ENCODE results near the gene TBL1Y.
A peak's percentile ranks its signal among the peaks of the same experiment; 100 is the strongest.
"Not testable (repeated sequence)": the region's sequence is repeated elsewhere in the genome, so short reads cannot be mapped to it uniquely, and the experiment has no call there.

Gene TBL1Y

GRCh38 chrY:6974971-6975370 lies 64.5 kb downstream of the TBL1Y start:
- no peak for DNase-seq

DNA sequence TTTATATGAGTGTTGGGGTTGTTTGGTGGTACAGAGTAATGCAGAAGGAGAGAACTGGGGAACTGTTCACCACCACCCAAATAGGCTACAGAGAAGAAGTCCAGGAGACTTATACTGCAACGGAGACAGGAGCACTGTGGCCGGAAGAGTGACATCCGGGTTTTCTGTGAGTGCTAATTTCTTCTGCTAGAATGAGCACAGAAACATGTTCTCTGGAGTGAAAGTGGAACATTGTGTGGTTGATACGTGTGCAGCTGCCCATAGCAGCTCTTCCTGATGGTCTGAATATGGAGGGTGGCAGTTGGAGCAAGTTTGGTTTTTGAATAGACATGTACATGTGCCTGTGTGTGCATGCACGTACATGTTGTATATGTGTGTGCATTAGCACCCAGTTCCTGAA lies 67.3 kb downstream of the TBL1Y start:
- DNase-seq, result no peak

GRCh38 chrY:6983221-6983620 lies 72.7 kb downstream of the TBL1Y start:
- no peak for DNase-seq

DNA sequence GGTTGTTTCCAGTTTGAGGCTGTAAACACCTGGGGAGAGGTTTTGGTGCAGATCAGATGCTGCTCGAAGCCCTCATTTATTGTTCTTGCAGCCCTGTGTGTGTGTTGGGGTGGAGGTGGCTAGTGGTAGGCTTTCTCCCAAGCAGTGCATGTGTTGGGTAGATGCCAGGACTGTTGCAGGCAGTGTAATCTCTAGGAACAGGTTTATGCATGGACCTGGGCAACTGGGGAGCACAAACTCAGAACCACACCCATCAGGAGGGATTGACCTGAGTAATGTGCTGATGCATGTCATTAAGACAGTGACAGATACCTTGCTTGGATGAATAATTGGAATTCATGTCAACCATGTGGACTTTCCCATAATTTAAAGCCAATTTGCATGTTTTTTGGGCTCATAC lies 77.3 kb downstream of the TBL1Y start:
- no peak for DNase-seq

DNA sequence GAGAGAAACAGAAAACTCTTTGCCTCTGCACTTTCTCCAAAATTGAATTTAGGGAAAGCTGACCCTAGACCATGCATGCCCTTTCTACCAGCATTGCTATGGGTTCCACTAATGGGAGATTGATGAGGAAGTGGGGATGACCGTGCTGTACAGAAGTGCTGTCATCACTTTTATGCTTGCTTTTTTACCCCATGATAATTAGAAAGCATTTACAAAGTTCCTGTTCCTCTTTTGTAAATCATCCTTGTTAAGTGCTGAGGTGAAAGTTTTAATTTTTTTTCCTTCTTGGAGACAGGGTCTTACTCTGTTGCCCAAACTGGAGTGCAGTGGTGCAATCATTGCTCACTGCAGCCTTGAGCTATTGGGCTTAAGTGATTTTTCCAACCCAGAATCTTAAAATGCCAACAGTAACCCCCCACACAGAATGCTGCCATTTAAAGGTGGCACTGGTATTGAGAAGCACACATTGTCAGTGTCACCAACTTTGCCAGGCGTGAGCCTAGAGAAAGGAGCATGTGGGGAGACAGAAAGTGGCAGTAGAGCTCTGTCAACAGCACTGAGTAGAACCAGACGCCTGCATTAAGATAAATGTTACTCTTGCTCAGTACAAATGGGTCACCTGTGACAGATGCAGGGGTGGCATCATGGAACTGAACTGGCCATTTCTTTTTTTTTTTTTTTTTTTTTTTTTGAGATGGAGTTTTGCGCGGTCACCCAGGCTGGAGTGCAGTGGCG lies 79.6 kb downstream of the TBL1Y start:
- no peak for DNase-seq

DNA sequence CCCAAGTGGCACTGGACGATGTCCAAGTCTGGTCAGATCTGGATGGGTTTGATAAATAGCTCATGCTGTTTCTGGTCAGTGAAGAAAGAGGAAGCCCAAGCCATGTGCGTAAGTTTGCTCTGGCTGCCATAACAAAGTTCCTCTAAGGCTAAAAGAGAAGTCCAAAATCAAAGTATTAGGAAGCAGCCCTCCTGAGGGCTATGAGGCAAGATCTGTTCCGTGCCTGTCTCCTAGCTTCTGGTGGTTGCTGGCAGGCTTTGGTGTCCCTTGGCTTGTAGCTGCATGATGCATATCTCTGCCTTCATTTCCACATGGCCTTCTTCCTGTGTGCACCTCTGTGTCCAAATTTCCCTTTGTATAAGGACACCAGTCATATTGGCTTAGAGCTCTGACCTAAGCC lies 81.5 kb downstream of the TBL1Y start:
- DNase-seq, result no peak

DNA sequence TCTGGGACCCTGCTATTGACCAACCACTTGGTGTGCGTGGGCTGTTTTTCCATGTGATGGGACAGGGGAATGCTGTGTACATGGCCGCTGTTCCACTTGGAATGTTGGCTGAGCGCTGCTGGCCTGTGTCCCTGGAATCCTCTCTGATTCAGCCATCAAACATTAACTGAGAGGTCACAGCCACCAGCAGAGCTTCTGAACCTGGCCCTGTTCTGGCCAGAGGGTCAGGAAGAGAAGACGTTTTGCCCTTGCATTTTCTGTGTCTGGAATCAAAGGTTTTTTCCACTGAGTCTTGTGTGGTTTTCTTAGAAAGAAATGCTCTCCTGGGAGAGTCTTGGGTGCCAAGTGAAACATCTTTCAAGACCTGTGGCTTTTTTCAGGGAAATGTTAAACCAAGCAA lies 85.5 kb downstream of the TBL1Y start:
- no peak for DNase-seq

GRCh38 chrY:6997503-6998066 lies 87.1 kb downstream of the TBL1Y start:
- DNase-seq, result no peak

- no peak for DNase-seq
These were observed 89.4 kb downstream of the TBL1Y start for GRCh38 chrY:6999905-7000304.

GRCh38 chrY:7002581-7002980 lies 92.1 kb downstream of the TBL1Y start:
- no peak for DNase-seq

DNA sequence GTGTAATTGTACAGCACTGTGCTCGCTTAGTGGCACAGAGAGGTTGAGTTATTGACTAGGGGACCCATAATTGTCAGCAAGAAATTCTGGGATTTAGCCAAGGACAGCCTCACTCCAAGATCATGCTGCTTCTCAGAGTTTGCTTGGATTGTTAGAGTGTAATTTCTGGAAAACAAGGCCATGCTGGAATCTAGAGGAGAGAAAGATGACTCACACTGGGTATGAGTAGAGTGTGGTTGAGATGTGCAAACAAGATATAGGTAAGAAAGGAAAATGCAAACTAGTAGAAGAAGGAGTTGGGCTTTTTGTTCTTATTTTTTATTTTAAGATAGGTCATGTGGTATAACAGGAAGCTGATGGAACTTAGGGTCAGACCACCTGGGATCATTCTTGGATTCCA lies 97.4 kb downstream of the TBL1Y start:
- no peak for DNase-seq

- DNase-seq, result no peak
These were observed 98.3 kb downstream of the TBL1Y start for GRCh38 chrY:7008578-7009355.

DNA sequence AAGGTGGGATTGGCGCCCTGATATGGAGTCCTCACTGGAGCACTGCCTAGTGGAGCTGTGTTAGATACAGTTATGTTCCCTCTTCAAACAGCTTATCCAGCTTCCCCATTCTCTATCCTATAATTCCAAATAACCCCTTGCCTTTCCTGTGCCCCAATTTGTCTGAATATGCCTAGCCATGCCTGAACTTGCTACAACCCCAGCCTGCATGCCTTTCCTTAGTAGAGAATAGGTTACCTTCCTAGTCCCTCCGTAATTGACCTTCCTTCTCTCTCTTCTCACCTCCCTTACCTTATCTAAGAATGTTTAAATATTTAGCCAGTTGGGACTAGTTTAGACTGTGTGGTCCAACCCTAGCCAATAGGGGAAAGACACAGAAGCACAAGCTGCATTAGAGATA lies 102.6 kb downstream of the TBL1Y start:
- no peak for DNase-seq

- DNase-seq, result no peak
These were observed 106.0 kb downstream of the TBL1Y start for GRCh38 chrY:7016521-7016920.

- DNase-seq, result no peak
These were observed 107.0 kb downstream of the TBL1Y start for GRCh38 chrY:7017244-7018080.

GRCh38 chrY:7039037-7039436 lies 128.5 kb downstream of the TBL1Y start:
- DNase-seq, result no peak

- no peak for DNase-seq
These were observed 130.2 kb downstream of the TBL1Y start for GRCh38 chrY:7040662-7041061.

DNA sequence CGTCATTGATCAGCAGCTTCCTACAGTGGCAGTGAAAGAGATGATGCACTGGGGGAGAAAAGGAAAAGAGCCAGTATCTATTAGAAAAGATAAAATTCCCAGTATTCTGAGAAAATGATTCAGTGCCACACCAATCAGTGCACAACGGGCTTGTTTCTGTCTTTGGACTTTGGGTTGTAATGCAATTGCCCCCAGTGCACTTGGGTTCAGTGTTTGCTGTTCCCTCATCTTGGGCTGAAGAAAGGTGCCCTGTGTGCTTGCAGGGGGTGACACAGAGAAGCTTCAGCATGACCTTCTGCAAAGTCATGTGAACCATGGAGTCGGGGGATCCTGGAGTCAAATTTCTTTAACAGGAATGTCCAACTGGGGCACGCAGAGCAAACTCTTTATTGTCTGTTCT lies 131.5 kb downstream of the TBL1Y start:
- no peak for DNase-seq

GRCh38 chrY:7052461-7052860 lies 142.0 kb downstream of the TBL1Y start:
- not testable (repeated sequence) for DNase-seq

- DNase-seq, result no peak
These were observed 146.4 kb downstream of the TBL1Y start for GRCh38 chrY:7056886-7057285.

DNA sequence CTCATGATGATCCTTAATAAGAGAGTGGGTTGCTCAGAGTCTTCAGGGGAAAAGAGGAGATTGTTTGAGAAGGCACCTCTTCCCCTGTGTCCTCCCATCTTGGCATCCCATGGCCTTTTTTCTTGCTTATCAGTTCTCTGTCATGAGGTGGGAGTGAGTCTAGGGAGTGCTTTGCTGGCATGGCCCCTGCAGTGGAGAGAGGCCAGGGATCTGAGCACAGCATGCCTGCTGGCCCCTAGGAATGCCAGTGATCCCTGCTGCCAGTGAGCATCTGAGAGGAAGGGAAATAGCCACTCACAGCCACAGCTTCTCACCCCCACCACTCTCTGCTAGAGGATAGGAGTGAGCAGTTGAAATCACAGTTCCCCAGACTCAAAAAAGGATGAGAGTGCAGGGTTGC lies 168.2 kb downstream of the TBL1Y start:
- no peak for DNase-seq

DNA sequence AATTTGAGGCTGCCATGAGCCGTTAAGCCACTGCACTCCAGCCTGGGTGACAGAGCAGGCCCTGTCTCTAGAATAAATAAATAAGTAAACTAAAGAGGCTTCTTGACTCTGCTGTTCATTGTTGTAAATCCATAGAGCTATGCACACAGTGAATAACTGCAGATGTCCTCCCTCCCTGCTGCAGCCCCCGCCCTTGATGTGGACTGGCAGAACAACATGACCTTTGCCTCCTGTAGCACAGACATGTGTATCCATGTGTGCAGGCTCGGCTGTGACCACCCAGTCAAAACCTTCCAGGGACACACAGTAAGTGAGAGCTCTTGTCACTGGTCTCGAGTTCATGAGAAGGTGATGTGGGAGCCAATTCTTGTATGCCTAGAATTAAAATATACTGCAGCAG lies 170.1 kb downstream of the TBL1Y start:
- not testable (repeated sequence) for DNase-seq

DNA sequence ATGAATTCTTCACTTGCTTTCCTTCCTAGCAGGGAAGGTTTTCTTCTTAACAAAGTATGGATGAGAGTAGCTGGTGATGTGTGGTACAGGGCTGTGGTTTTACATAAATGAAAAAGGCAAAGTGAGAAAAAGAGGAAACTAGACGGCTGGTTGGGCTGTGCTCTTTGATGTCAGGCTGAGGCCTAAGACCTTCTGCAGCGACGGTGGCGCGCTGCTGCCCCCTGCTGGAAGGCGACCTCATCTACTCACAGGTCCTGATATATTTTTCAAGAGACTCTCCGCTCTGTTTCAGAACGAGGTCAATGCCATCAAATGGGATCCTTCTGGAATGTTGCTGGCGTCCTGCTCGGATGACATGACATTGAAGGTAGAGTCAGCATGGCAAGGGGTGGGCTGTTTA lies 175.1 kb downstream of the TBL1Y start:
- DNase-seq, result peak; percentile 86
